ENCODE results near the gene CPSF4L. TPM values are rescaled to one million over a fixed set of nuclear protein-coding genes. Genes with fewer than 3 reads are reported as not detected.
A peak's percentile ranks its signal among the peaks of the same experiment; 100 is the strongest.
"Not testable (repeated sequence)": the region's sequence is repeated elsewhere in the genome, so short reads cannot be mapped to it uniquely, and the experiment has no call there.

CPSF4L gene
- not detected for total RNA-seq

GRCh38 chr17:73261617-73261951 is at the start of gene CPSF4L:
Gene CPSF4L (minus strand): TSS chr17:73261880. CDS start chr17:73261818, 62 bp downstream.
- H3K27me3 ChIP-seq, result no peaks in the 10 kb centered on the region
- H3K4me1 ChIP-seq, result peaks cover 7% of the 10 kb centered on the region
- no peaks in the 10 kb centered on the region for H3K9me3 ChIP-seq
- no peak for DNase-seq
- H3K4me3 ChIP-seq, result no peak within 1 kb of the TSS
- no peaks in the 10 kb centered on the region for H3K36me3 ChIP-seq
- intact Hi-C loops (cut with DNase I), result no loop called here
- TF ChIP-seq CTCF (IDR thresholded peaks at IDR 0.05), result no peak
- peak within 1 kb of the TSS; percentile 43 to 53 for H3K9ac ChIP-seq (ENCODE audit: low read depth in 2 of 2, low read length in 2 of 2)
- H3K27ac ChIP-seq, result peak within 1 kb of the TSS; percentile 66

- H3K27ac ChIP-seq, result peak overlapping the region; percentile 98
- H3K27me3 ChIP-seq, result no peaks in the 10 kb centered on the region
- intact Hi-C loops (cut with DNase I), result loop anchor here (5.0 kb wide), 2 partner anchors 54 to 56 kb away; no protein-coding TSS in a partner anchor
- H3K4me3 ChIP-seq, result peak overlapping the region; percentile 97
- H3K9me3 ChIP-seq, result no peaks in the 10 kb centered on the region
- no peak for TF ChIP-seq CTCF (IDR thresholded peaks at IDR 0.05)
- H3K4me1 ChIP-seq, result peaks cover 7% of the 10 kb centered on the region
- H3K36me3 ChIP-seq, result no peaks in the 10 kb centered on the region
- peak overlapping the region; percentile 100 for H3K9ac ChIP-seq (ENCODE audit: low read depth in 2 of 2, low read length in 2 of 2)
- DNase-seq, result peak; percentile 60
These were observed 49.7 kb upstream of the CPSF4L start for GRCh38 chr17:73311428-73311780.

- DNase-seq, result peak; percentile 80
- Histone ChIP-seq H3K36me3 (no peaks in the 10 kb centered on the region), H3K4me3 (peak overlapping the region; percentile 97), H3K27me3 (no peaks in the 10 kb centered on the region), H3K9ac (ENCODE audit: low read depth in 2 of 2, low read length in 2 of 2) (peak overlapping the region; percentile 100), H3K27ac (peak overlapping the region; percentile 98), H3K4me1 (peaks cover 18% of the 10 kb centered on the region), H3K9me3 (no peaks in the 10 kb centered on the region)
- intact Hi-C loops (cut with DNase I), result loop anchor here (5.0 kb wide), 2 partner anchors 53 to 57 kb away; no protein-coding TSS in a partner anchor
- TF ChIP-seq CTCF (IDR thresholded peaks at IDR 0.05), result no peak
These were observed 48.3 kb upstream of the CPSF4L start for GRCh38 chr17:73309727-73310596.

GRCh38 chr17:73308959-73309358 is 47.3 kb upstream of the CPSF4L start:
- DNase-seq; H3K36me3 ChIP-seq; H3K9me3 ChIP-seq; H3K27me3 ChIP-seq; intact Hi-C loops (cut with DNase I): not testable (repeated sequence)
- peak overlapping the region in 1 of 2 donors; percentile 100 for H3K9ac ChIP-seq (ENCODE audit: low read depth in 2 of 2, low read length in 2 of 2)
- H3K4me1 ChIP-seq, result peaks cover 18% of the 10 kb centered on the region
- peak overlapping the region; percentile 98 for H3K27ac ChIP-seq
- peak overlapping the region; percentile 97 for H3K4me3 ChIP-seq

- peaks cover 23% of the 10 kb centered on the region for H3K4me1 ChIP-seq
- no peak for TF ChIP-seq CTCF (IDR thresholded peaks at IDR 0.05)
- no peak overlapping the region for H3K4me3 ChIP-seq
- no peaks in the 10 kb centered on the region for H3K9me3 ChIP-seq
- peak; percentile 96 for DNase-seq
- no peaks in the 10 kb centered on the region for H3K36me3 ChIP-seq
- intact Hi-C loops (cut with DNase I), result no loop called here
- peak overlapping the region; percentile 40 to 66 for H3K9ac ChIP-seq (ENCODE audit: low read depth in 2 of 2, low read length in 2 of 2)
- H3K27me3 ChIP-seq, result no peaks in the 10 kb centered on the region
- peak overlapping the region; percentile 98 for H3K27ac ChIP-seq
These were observed 46.5 kb upstream of the CPSF4L start for GRCh38 chr17:73308017-73308823.

All from colonic mucosa (tissue), 4 donors.